Activated gamma-delta T cell treated with Interleukin-2 at 50 U/mL for 16 hours (primary cell): ENCODE measurements around the gene HSD11B2.

Experiments used
- DNase-seq: peaks from one replicate; pipeline ENCODE4 v3.0.0-alpha.2; 2020

HSD11B2 gene

DNA sequence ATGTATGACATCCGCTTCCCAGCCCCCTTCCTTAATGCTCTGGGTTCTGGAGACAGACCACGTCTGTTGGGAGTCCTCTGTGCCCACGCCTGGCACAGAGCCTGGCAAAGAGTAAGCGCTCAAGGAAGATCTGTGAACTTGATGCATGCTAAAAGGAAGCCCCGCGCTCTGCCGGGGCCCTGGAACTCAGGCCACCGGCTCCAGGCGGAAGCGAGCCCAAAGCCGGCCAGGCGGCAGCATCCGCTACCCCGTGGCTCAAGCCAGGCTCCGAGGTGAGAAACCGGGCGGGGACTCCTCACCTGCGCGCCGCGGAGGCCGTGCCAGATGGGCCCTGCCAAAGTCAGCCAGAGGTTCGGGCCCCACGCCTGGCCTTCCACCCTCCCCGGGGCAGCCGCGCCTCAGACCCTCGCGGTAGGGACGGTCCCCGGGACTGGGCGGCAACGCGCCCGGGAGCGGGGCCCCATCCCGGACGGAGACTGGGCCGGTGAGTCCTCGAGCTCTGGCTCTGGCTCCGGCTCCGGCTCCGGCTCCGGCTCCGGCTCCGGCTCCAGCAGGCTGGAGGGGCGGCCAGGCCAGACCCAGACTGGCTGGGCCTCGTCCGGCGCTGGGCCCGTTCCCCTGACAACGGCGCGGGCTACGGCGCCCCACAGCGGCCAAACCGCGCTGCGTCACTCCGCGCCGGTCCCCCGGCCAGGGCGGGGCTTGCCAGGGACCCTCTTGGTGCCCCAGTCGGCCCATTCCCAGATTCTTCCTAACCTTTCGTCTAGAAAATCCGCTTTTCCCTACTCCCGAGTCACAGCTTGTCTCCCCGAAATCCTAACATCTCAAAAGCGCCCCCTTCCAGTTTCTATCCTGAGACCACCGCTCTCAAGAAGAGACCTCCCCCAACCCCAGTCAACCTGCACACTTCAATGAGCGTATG, 14.8 kb upstream of the HSD11B2 start, which contains the start of gene ZDHHC1:
ZDHHC1 (minus strand) TSS at position 606 of the 922 bp plus-strand sequence. CDS start 8,702 bp downstream, outside the sequence.
- DNase-seq = peak; percentile 32

DNA sequence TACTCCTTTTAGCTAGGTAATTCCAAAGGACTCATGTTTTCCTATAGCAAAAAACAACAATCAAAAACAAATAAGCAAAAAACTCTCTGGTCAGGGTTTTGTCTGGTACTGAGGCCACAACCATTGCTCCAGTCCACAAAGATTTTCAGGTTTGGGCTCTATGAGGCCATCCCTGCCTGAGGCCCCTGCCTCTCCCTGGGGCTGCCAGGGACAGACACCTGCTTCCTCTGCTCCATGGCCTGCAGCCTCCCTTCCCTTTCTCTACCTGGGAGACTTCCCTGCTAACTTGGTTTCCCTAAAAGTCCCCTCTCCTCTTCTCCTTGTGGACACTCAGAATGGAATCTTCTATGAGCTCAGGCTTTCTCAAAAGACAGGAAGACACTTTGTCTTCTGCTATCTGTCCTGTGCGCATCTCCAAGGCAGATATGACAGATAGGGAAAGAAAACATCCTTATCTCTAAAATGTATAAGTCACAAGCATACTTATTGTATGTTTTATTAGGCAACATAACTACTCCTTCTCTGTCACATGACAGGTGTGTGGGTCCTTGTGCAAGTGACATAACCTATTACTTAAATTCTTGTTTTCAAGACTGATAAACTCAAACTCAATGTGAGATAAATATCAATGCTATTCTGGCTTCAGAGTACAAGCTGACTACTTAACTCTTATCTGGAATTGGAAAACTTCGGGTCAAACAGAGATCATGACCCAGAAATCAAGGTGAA, 13.4 kb upstream of the HSD11B2 start:
- no peak for DNase-seq

- DNase-seq = no peak
Measured at GRCh38 chr16:67419502-67419901, 11.4 kb upstream of the HSD11B2 start.

DNA sequence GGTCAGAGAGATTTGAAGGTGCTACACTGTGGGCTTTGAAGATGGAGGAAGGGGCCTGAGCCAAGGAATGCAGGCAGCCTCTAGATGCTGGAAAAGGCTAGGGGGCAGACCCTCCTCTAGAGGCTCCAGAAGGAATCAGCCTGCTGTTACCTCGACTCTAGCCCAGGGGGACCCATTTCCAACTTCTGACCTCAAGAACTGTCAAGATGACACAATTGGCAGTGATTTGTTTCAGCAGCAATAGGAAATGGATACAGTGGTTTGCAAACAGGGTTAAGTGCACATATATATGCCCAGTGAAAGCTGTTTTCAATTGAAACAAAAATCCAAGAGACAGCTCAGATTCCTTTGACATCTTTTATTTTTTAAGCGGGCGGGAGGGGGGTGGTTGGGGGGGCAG, 11.0 kb upstream of the HSD11B2 start:
- no peak for DNase-seq

- DNase-seq = no peak
Measured at GRCh38 chr16:67421030-67421429, 9.9 kb upstream of the HSD11B2 start.

DNA sequence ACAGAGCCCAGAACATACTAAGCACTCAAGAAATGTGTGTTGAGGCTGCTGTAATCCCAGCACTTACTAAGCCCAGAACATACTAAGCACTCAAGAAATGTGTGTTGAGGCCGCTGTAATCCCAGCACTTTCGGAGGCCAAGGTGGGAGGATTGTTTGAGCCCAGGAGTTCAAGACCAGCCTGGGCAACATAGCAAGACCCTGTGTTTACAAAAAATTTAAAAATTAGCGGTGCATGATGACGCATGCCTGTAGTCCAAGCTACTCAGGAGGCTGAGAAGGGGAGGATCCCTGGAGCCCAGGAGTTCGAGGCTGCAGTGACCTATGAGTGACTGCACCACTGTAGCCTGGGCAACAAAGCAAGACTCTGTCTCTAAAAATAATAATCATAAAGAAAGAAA, 7.9 kb upstream of the HSD11B2 start:
- no peak for DNase-seq

GRCh38 chr16:67423611-67424260, 7.2 kb upstream of the HSD11B2 start:
- no peak for DNase-seq

GRCh38 chr16:67424261-67424615, 6.7 kb upstream of the HSD11B2 start:
- no peak for DNase-seq

DNA sequence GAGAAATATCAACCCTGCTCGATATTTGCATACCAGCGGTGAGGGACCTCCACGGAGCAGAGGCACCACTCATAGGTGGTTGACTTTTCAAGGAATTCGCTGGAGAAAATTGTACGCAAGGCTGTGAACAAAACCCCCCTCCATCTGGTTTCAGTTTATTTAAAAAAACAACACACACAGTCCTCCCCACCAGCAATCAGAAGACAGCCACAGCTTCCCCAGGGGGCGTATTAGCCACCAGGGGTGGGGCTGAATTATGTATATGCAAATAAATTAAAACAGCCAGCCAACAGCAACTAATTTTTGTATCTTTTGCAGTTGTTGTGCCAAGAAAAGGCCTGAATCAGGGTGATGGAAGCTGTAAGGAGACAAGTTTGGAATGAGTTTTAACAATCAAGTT, 5.9 kb upstream of the HSD11B2 start:
- DNase-seq = no peak

GRCh38 chr16:67425580-67425979, 5.3 kb upstream of the HSD11B2 start:
- DNase-seq = no peak

DNA sequence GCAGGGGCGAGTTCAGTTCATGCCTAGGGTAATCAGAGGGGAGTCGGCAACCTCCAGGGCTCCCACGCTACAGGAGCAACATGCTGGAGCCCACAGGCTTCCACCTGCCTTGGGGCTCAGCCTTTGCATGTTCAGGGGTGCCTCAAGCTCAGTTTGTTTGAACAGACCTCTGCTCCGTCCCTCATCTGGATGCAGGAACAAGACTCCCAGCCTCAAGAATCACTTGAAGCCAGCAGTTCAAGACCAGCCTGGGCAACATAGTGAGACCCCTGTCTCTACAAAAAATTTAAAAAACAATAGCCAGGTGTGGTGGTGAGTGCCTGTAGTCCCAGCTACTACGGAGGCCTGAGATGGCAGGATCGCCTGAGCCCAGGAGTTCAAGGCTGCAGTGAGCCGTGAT, 4.9 kb upstream of the HSD11B2 start:
- DNase-seq = no peak

- no peak for DNase-seq
Measured at GRCh38 chr16:67426950-67427349, 4.0 kb upstream of the HSD11B2 start.

- peak; percentile 43 for DNase-seq
Measured at GRCh38 chr16:67428146-67428731, 2.7 kb upstream of the HSD11B2 start.

DNA sequence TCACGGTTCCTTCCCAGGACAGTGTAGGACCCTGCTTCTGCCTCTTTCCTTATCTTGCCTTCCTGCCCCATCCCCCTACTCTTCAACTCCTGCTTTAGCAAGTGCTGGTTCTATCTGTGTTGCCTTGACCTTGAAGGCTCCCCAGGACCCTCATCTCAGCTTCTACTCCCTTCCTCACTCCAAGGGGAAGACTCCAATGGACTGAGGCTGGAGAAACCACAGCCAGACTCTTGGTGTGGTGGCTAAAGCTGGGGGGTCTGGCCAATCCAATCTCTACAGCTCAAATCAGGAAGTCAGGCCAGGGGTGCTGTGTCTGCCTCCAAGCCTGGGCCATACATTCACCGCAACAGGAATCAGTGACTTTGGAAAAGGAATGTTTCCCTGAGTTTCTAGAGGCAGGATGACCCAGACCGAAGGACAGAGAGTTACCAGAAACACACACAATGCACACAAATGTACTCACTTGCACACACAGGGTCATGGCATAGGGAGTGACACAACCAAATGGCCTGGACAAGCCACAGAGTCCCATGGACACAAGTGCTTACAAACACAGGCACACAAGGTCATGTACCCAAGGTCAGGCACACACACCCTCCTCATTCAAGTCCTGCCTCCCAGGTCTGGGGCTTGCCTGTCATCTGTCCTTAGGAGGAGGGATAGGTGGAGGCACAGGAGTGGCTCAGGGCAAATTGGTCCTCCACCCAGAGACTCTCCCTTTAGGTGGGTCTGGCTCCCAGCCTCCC, 1.7 kb upstream of the HSD11B2 start:
- DNase-seq = no peak

DNA sequence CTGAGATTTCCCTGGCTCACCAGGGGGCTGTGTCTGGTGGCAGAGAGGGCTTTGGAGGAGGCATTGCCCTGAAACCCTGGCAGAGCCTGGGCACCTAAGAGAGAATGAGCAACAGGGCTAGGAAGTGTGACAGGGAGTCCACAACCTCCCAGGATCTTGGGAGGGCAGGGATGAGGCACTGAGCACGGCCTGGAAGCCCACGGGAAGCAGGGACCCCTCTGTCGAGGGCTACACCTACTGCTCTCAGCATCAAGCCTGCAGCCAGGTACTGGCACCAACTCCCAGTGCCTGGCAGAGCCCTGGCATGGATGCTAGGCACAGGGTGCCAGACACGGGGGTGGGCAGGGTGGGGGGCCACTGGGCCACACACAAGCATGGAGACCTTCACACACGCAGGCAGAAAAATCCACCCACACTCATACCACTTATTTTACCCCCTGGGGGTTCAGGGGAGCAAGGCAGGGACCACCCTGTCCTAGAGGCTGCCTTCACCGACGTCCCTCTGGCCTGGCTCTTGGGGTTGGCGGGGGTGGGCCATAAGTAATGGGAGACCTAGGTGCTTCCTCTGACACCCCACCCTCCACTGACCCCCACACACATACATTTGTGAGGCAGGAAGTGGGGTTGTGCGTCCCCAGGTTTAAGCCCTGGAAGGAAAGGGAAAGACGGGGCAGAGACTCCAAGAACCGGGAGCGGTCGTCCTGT, 970 bp upstream of the HSD11B2 start:
- no peak for DNase-seq

- DNase-seq = no peak
Measured at GRCh38 chr16:67430504-67430976, 381 bp upstream of the HSD11B2 start.

GRCh38 chr16:67431775-67432505, 1.0 kb downstream of the HSD11B2 start:
- no peak for DNase-seq

DNA sequence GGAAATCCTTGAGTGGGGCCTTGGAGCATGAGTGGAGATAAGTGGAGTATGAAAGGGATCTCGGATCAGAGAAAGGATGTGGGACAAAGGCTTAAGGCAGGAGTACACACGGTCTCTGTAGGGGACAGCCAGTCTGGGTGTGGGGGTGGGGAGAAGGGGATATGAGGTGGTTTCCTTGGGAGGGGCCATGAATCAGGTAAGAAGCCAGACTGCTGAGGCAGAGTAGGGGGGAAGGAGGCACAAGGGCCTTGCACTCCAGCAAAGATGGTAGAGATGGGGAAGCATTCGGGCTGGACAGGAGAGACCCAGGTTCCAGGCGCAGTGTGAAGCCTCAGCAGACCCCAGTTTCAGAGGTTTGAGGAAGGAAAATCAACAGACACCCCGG, 1.6 kb downstream of the HSD11B2 start:
- no peak for DNase-seq

DNA sequence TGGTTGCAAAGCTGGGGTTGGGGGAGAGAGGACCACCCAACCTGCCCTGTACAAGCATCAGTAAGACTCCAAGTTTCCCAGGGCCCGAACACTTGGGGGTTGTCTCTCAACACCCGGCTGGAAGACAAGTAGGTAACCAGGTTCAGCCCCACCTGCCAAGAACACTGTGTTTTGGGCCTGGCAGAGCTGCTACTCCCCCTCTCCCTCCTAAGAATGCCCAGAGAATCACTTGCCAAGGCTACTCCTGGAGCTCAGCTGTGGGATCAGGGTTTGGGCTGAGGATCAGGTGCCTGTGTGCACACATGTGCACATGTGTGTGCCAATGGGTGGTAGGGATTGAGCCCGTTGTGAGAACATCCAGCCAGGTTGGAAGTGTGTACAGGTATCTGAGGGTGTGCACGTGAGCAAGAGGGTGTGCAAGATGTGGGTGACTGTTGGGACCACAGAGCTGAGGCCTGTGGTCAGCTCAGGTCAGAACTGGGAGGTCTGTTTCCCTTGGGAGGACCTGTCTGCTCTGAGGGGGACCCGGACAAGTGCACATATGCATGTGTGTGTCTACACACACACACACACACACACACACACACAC, 2.3 kb downstream of the HSD11B2 start:
- no peak for DNase-seq

- no peak for DNase-seq
Measured at GRCh38 chr16:67435758-67436164, 4.8 kb downstream of the HSD11B2 start.
